Naive thymus-derived CD4-positive, alpha-beta T cell (primary cell): ENCODE results near the gene NCAPH2. TPM values are rescaled to one million over a fixed set of nuclear protein-coding genes. Genes with fewer than 3 reads are reported as not detected.
"Not testable (repeated sequence)": the region's sequence is repeated elsewhere in the genome, so short reads cannot be mapped to it uniquely, and the experiment has no call there.

Experiments
- ATAC-seq: fragments of 150-1000 bp; cut with Tn5 transposase; 2 replicates; pipeline ENCODE4 v1.10.0; 2021; ENCODE audit warnings: mild to moderate bottlenecking, moderate library complexity
- CTCF ChIA-PET: fragments of 350-600 bp; sonication (Branson Sonifier 250); formaldehyde crosslinking; loops from one replicate; lab custom pipeline; 2021; ENCODE audit warnings: antibody characterized with exemption; lab: Charles Lee
- POLR2A ChIA-PET: fragments of 350-600 bp; sonication (Branson Sonifier 250); formaldehyde crosslinking; loops from one replicate; lab custom pipeline; 2021; ENCODE audit warnings: antibody characterized with exemption, inconsistent platforms; lab: Charles Lee
- DNase-seq, 9 donors: peaks; one replicate each; pipeline versions ENCODE4 v3.0.0 to v3.0.0-alpha.2; 2020 to 2022; ENCODE audit warnings: mixed read lengths in 1 of 9
- H3K27ac ChIP-seq: one replicate; pipeline ENCODE4 v1.7.0; 2013; ENCODE audit warnings: mild to moderate bottlenecking, low read depth, low read length, moderate library complexity
- H3K27me3 ChIP-seq, 2 donors: one replicate each; pipeline ENCODE4 v1.7.0; 2013; ENCODE audit warnings: low read length in 2 of 2, mild to moderate bottlenecking in 2 of 2, moderate library complexity in 2 of 2; ENCODE audit not compliant: control insufficient read depth in 2 of 2, insufficient read depth in 2 of 2
- H3K36me3 ChIP-seq, 3 experiments: 1 replicate in 2 of 3; 2 replicates in 1 of 3; pipeline ENCODE4 v1.7.0; 2013; ENCODE audit warnings: low read length in 3 of 3, mild to moderate bottlenecking in 3 of 3, moderate library complexity in 1 of 3; ENCODE audit not compliant: insufficient read depth in 3 of 3, control insufficient read depth in 2 of 3
- H3K4me1 ChIP-seq, 2 donors: one replicate each; pipeline ENCODE4 v1.7.0; 2013; ENCODE audit warnings: low read length in 2 of 2, mild to moderate bottlenecking in 2 of 2, moderate library complexity in 1 of 2; ENCODE audit not compliant: control insufficient read depth in 2 of 2, insufficient read depth in 2 of 2
- H3K4me3 ChIP-seq: 2 replicates; pipeline ENCODE4 v1.7.0; 2013; ENCODE audit warnings: mild to moderate bottlenecking, low read length
- H3K9me3 ChIP-seq, 3 experiments: 1 replicate in 2 of 3; 2 replicates in 1 of 3; pipeline ENCODE4 v1.7.0; 2013; ENCODE audit warnings: low read length in 3 of 3; ENCODE audit not compliant: control insufficient read depth in 2 of 3
- H3K27ac Mint-ChIP-seq, 9 donors: one replicate each; pipeline ENCODE4 v1.8.0; 2020 to 2022; ENCODE audit warnings: mixed read lengths in 9 of 9, mild to moderate bottlenecking in 8 of 9, moderate library complexity in 5 of 9, inconsistent platforms in 2 of 9
- H3K27me3 Mint-ChIP-seq, 5 donors: one replicate each; pipeline ENCODE4 v1.8.0; 2021 to 2022; ENCODE audit warnings: mixed read lengths in 5 of 5, mild to moderate bottlenecking in 1 of 5
- H3K36me3 Mint-ChIP-seq, 5 donors: one replicate each; pipeline ENCODE4 v1.8.0; 2020 to 2022; ENCODE audit warnings: mixed read lengths in 5 of 5, mild to moderate bottlenecking in 3 of 5, inconsistent platforms in 1 of 5
- H3K4me1 Mint-ChIP-seq, 7 donors: one replicate each; pipeline ENCODE4 v1.8.0; 2020 to 2022; ENCODE audit warnings: mixed read lengths in 7 of 7, mild to moderate bottlenecking in 3 of 7, inconsistent platforms in 1 of 7
- H3K4me3 Mint-ChIP-seq, 10 donors: one replicate each; pipeline ENCODE4 v1.8.0; 2020 to 2022; ENCODE audit warnings: mild to moderate bottlenecking in 10 of 10, mixed read lengths in 10 of 10, moderate library complexity in 6 of 10, inconsistent platforms in 2 of 10
- H3K9me3 Mint-ChIP-seq, 11 donors: one replicate each; pipeline ENCODE4 v1.8.0; 2020 to 2022; ENCODE audit warnings: mixed read lengths in 11 of 11, mild to moderate bottlenecking in 4 of 11, inconsistent platforms in 1 of 11, moderate library complexity in 1 of 11
- intact Hi-C, 2 donors: fragments of 100-400 bp; cut with micrococcal nuclease; formaldehyde crosslinking; loops; one replicate each; pipeline ENCODE4 v1.15.1; 2023
- polyA plus RNA-seq, 2 donors: library from polyadenylated mRNA; unstranded; fragments of 300-500 nt; fragmentation: Illumina TruSeq; gene quantifications; one replicate each; pipeline ENCODE4 v1.2.3, GENCODE V29; 2021
- total RNA-seq, 6 experiments: library from RNA in 5 of 6; stranded (reverse) in 5 of 6; gene quantifications; 1 replicate in 5 of 6; 2 replicates in 1 of 6; pipeline ENCODE4 v1.2.3 and lab custom pipeline; 2021 to 2026

NCAPH2 gene
- total and polyA plus RNA-seq, 7 experiments from 2014 or later = 37.8 to 135 (median 78.8) TPM

DNA sequence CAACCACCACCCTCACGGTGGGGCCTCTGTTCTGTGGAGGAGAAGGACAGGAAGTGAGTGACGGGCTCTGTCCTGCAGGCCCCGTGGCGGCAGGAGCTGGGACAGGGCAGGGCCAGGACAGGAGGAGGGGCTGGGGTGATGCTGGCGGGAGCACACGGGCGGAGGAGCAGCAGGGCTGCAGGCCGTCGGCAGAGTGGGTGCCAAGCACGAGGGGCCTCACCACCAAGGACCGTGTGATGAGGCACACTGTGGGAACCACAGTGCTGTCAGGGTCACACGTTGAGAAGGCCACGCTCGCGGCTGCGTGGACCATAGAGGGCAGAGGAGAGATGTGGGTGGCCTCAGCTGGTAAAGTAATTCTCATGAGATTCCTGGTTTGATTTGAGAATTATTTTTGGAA lies 8.9 kb downstream of the NCAPH2 start:
- H3K27me3 Mint-ChIP-seq = no peaks in the 10 kb centered on the region
- peaks cover 0 to 72% (median 3%) of the 10 kb centered on the region in 3 experiments for H3K36me3 ChIP-seq
- ChIA-PET POLR2A (interaction anchor here (1.2 kb wide), 1 partner anchor 9 kb away, joined by 4 read pairs; the partner anchor contains the start of gene SCO2), CTCF (no interaction called here)
- ATAC-seq = no peak
- peaks cover 13 to 29% (median 22%) of the 10 kb centered on the region in 7 donors for H3K4me1 Mint-ChIP-seq
- H3K27me3 ChIP-seq = no peaks in the 10 kb centered on the region
- H3K4me3 Mint-ChIP-seq = no peak overlapping the region
- intact Hi-C loops = no loop called here
- no peak overlapping the region for H3K4me3 ChIP-seq
- H3K4me1 ChIP-seq = no peaks in the 10 kb centered on the region
- H3K9me3 ChIP-seq = no peaks in the 10 kb centered on the region
- peaks cover 0 to 1% (median 0%) of the 10 kb centered on the region in 11 donors for H3K9me3 Mint-ChIP-seq
- no peak overlapping the region for H3K27ac Mint-ChIP-seq
- DNase-seq = no peak
- peaks cover 0 to 26% (median 4%) of the 10 kb centered on the region in 5 donors for H3K36me3 Mint-ChIP-seq
- no peak overlapping the region for H3K27ac ChIP-seq

DNA sequence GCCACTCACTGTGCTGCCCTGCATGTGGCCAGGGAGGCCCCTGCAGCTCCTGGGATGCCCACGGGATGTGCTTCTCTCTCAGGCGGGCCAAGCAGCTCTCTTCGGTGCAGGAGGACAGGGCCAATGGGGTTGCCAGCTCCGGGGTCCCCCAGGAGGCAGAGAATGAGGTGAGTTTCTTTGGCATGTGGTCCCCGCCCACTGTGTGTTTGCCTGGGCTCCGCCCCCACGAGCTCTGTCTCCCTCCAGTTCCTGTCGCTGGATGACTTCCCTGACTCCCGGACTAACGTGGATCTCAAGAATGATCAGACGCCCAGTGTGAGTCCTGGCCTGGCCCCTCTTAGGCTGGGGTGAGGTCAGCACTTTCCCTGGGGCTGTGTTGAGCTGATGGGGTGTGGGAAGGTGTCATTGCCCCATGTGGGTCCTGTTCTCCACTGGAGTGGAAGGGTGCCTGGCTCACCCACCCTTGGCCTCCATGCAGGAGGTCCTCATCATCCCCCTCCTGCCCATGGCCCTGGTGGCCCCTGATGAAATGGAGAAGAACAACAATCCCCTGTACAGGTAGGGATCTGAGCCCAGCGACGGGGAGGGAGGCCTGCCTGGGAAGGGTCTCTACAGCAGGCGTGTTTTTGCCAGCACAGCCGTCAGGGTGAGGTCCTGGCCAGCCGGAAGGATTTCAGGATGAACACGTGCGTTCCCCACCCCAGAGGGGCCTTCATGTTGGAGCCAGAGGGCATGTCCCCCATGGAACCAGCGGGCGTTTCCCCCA lies 9.7 kb downstream of the NCAPH2 start:
- Mint-ChIP-seq H3K36me3 (peaks cover 0 to 23% (median 4%) of the 10 kb centered on the region in 5 donors), H3K27me3 (no peaks in the 10 kb centered on the region), H3K9me3 (peaks cover 0 to 1% (median 0%) of the 10 kb centered on the region in 11 donors), H3K4me1 (peaks cover 7 to 21% (median 16%) of the 10 kb centered on the region in 7 donors), H3K27ac (no peak overlapping the region), H3K4me3 (no peak overlapping the region)
- Histone ChIP-seq H3K4me1 (no peaks in the 10 kb centered on the region), H3K9me3 (no peaks in the 10 kb centered on the region), H3K36me3 (peaks cover 0 to 72% (median 5%) of the 10 kb centered on the region in 3 experiments), H3K27me3 (no peaks in the 10 kb centered on the region), H3K4me3 (no peak overlapping the region), H3K27ac (no peak overlapping the region)
- intact Hi-C loops = no loop called here
- ChIA-PET CTCF (no interaction called here), POLR2A (interaction anchor here (1.2 to 2.2 kb wide), 2 partner anchors 8 to 9 kb away, joined by 4 to 10 read pairs; partner anchors contain the start of genes NCAPH2 and SCO2)
- DNase-seq (no peak), ATAC-seq (no peak)

DNA sequence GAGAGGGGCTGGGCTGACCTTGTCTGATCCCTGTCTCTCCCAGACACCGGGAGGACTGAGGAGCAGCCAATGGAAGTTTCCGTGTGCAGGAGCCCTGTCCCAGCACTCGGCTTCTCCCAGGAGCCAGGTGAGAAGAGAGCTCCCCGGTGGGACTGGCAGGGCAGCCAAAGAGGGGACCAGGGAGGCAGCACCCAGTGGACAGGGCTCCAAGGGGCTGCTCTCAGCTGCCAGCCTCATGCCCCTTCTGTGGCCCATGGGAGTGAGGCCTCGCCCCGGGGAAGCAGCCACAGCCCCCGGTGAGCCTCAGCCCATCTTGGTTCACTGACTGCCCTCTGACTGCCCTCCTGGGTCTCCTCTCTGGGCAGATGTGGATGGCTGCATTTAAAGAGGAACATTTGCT lies 10.6 kb downstream of the NCAPH2 start:
- ChIA-PET POLR2A (interaction anchor here (2.2 kb wide), 1 partner anchor 10 kb away, joined by 10 read pairs; the partner anchor contains the start of gene NCAPH2), CTCF (interaction anchor here (1.0 kb wide), 1 partner anchor 10 kb away, joined by 3 read pairs; no protein-coding TSS in a partner anchor)
- Mint-ChIP-seq H3K36me3 (peaks cover 0 to 23% (median 4%) of the 10 kb centered on the region in 5 donors), H3K9me3 (peaks cover 0 to 1% (median 0%) of the 10 kb centered on the region in 11 donors), H3K27ac (peak overlapping the region in 1 of 9 donors; percentile 67), H3K4me3 (no peak overlapping the region), H3K27me3 (no peaks in the 10 kb centered on the region), H3K4me1 (peaks cover 7 to 20% (median 13%) of the 10 kb centered on the region in 7 donors)
- Histone ChIP-seq H3K27me3 (no peaks in the 10 kb centered on the region), H3K4me3 (no peak overlapping the region), H3K9me3 (no peaks in the 10 kb centered on the region), H3K36me3 (peaks cover 0 to 76% (median 12%) of the 10 kb centered on the region in 3 experiments), H3K27ac (no peak overlapping the region), H3K4me1 (no peaks in the 10 kb centered on the region)
- intact Hi-C loops = no loop called here
- no peak for DNase-seq
- ATAC-seq = no peak

- Histone ChIP-seq H3K4me1 (peaks cover under 1 to 2% of the 10 kb centered on the region in 2 donors), H3K27ac (no peak overlapping the region), H3K4me3 (no peak overlapping the region), H3K36me3 (peaks cover 0 to 79% (median 14%) of the 10 kb centered on the region in 3 experiments), H3K27me3 (no peaks in the 10 kb centered on the region), H3K9me3 (no peaks in the 10 kb centered on the region)
- Mint-ChIP-seq H3K9me3 (peaks cover 0 to 1% (median 0%) of the 10 kb centered on the region in 11 donors), H3K4me1 (peaks cover 7 to 18% (median 12%) of the 10 kb centered on the region in 7 donors), H3K27ac (no peak overlapping the region), H3K36me3 (peaks cover 0 to 23% (median 4%) of the 10 kb centered on the region in 5 donors), H3K27me3 (no peaks in the 10 kb centered on the region), H3K4me3 (no peak overlapping the region)
- no peak for ATAC-seq
- no peak for DNase-seq
- CTCF ChIA-PET = interaction anchor here (1.0 kb wide), 1 partner anchor 10 kb away, joined by 3 read pairs; no protein-coding TSS in a partner anchor
- POLR2A ChIA-PET = interaction anchor here (2.2 kb wide), 1 partner anchor 10 kb away, joined by 10 read pairs; the partner anchor contains the start of gene NCAPH2
- intact Hi-C loops = no loop called here
Measured at GRCh38 chr22:50519151-50519550, 11.1 kb downstream of the NCAPH2 start.

DNA sequence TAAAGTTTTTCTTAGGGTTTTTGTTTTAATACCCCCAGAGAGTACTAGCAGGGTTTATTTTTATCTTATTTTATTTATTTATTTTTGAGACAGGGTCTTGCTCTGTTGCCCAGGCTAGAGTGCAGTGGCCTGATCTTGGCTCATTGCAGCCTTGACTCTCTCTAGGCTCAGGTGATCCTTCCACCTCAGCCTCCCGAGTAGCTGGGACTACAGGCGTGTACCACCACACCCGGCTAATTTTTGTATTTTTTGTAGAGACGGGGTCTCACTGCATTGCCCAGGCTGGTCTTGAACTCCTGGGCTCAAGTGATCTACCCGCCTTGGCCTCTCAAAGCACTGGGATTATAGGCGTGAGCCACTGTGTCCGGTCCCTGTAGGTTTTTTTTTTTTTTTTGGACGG lies 12.2 kb downstream of the NCAPH2 start:
- peaks cover 0 to 17% (median 0%) of the 10 kb centered on the region in 5 donors for H3K36me3 Mint-ChIP-seq
- POLR2A ChIA-PET = not testable (repeated sequence)

GRCh38 chr22:50520826-50521453 lies 12.9 kb downstream of the NCAPH2 start:
- ATAC-seq = no peak

More for the DNA sequence above, 12.2 kb downstream of the NCAPH2 start:
- H3K27ac Mint-ChIP-seq, DNase-seq, H3K4me3 ChIP-seq, H3K4me3 Mint-ChIP-seq, H3K4me1 ChIP-seq, H3K27ac ChIP-seq, H3K27me3 ChIP-seq, H3K9me3 Mint-ChIP-seq, CTCF ChIA-PET, H3K9me3 ChIP-seq, ATAC-seq, H3K27me3 Mint-ChIP-seq, intact Hi-C loops: not testable (repeated sequence)
- H3K36me3 ChIP-seq = peaks cover 0 to 70% (median 14%) of the 10 kb centered on the region in 3 experiments
- H3K4me1 Mint-ChIP-seq = peaks cover 8 to 17% (median 12%) of the 10 kb centered on the region in 7 donors

More at GRCh38 chr22:50520826-50521453, 12.9 kb downstream of the NCAPH2 start:
- Mint-ChIP-seq H3K36me3 (peaks cover 0 to 13% (median 0%) of the 10 kb centered on the region in 5 donors), H3K9me3 (no peaks in the 10 kb centered on the region), H3K4me1 (peaks cover 6 to 12% (median 11%) of the 10 kb centered on the region in 7 donors), H3K27ac (no peak overlapping the region), H3K27me3 (peaks cover 0 to 6% (median 0%) of the 10 kb centered on the region in 5 donors), H3K4me3 (no peak overlapping the region)
- Histone ChIP-seq H3K27ac (no peak overlapping the region), H3K27me3 (no peaks in the 10 kb centered on the region), H3K9me3 (no peaks in the 10 kb centered on the region), H3K36me3 (peaks cover 0 to 70% (median 14%) of the 10 kb centered on the region in 3 experiments), H3K4me1 (peaks cover 9% of the 10 kb centered on the region in 2 donors), H3K4me3 (no peak overlapping the region)
- ChIA-PET CTCF (no interaction called here), POLR2A (no interaction called here)
- intact Hi-C loops = no loop called here
- DNase-seq = no peak
